Spleen (tissue), 7 donors: Measurements from ENCODE around the gene DUSP22.

Source experiments
- CTCF ChIP-seq, 11 experiments: fragments of 200-600 bp in 7 of 11; fragments of 450-650 bp in 4 of 11; sonication (generic) in 4 of 11; IDR thresholded peaks in 8 of 11; conservative IDR thresholded peaks in 3 of 11; 1 replicate in 7 of 11; 2 replicates in 4 of 11; pipeline versions ENCODE4 v1.4.0 to v1.8.0; 2016 to 2021; ENCODE audit warnings: antibody characterized with exemption in 11 of 11, inconsistent platforms in 4 of 11, mild to moderate bottlenecking in 1 of 11
- POLR2A ChIP-seq, 3 donors: fragments of 450-650 bp; IDR thresholded peaks; one replicate each; pipeline ENCODE4 v1.5.1; 2017; ENCODE audit warnings: antibody characterized with exemption in 3 of 3, mild to moderate bottlenecking in 1 of 3
- donor health status: DM: no; HTN: no; CAD: no; lungs with moderate emphysema.
- donor health status: DM: no; HTN: no; CAD: no.
- donor health status: DM: no; HTN: no; CAD: no.

DNA sequence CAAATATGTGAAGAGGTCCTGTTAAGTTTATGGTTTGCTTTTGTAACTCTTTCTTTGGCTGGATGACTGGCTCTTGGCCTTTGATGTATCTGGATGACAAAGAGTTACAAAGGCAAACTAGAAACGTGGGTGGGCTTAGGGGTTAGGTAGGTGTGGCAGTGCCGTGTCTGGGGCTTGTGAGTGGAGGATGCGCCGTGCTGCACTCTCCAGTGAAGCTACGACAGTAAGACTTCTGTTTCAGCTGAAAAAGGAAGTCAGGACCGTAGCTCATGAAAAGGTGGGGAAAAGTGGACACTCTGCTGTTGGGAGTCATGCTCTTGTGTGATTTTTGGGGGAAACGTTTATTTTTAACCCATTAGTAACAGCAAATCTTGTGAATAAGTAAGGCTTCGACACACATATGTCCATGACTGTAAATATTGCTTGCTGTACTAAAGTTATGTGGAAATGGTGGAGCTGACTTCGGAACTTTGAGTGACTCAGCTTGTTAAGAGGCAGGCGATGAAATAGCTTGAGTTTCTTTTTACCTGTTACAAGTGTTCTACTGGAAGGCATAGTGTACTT, 45.6 kb downstream of the DUSP22 start:
- no peak for TF ChIP-seq POLR2A (IDR thresholded peaks at IDR 0.05)
- no peak for TF ChIP-seq CTCF (IDR thresholded peaks at IDR 0.05 in 8 of 11, conservative IDR thresholded peaks at IDR 0.05 in 3 of 11)
